HFFc6 (cell line): ENCODE data around the gene NFIX. TPM values are rescaled to one million over a fixed set of nuclear protein-coding genes. Genes with fewer than 3 reads are reported as not detected.
"Not testable (repeated sequence)": the region's sequence is repeated elsewhere in the genome, so short reads cannot be mapped to it uniquely, and the experiment has no call there.

Experiments used
- DNase-seq: peaks from one replicate; pipeline ENCODE4 v3.0.0-alpha.2; 2018
- H3K27ac Mint-ChIP-seq: 2 replicates; pipeline ENCODE4 v1.8.0; 2020; ENCODE audit warnings: mild to moderate bottlenecking, mixed read lengths
- H3K27me3 Mint-ChIP-seq: 2 replicates; pipeline ENCODE4 v1.8.0; 2021; ENCODE audit warnings: mild to moderate bottlenecking, moderate library complexity, mixed read lengths; ENCODE audit not compliant: insufficient read depth
- H3K36me3 Mint-ChIP-seq: 2 replicates; pipeline ENCODE4 v1.8.0; 2021; ENCODE audit warnings: low read depth, mixed read lengths
- H3K4me1 Mint-ChIP-seq: 2 replicates; pipeline ENCODE4 v1.8.0; 2020; ENCODE audit warnings: low read depth, mixed read lengths
- H3K4me3 Mint-ChIP-seq: 2 replicates; pipeline ENCODE4 v1.8.0; 2020; ENCODE audit warnings: mild to moderate bottlenecking, moderate library complexity, mixed read lengths
- H3K9me3 Mint-ChIP-seq: 2 replicates; pipeline ENCODE4 v1.8.0; 2020; ENCODE audit warnings: mild to moderate bottlenecking, mixed read lengths
- CTCF ChIP-seq: fragments of 200-600 bp; sonication (generic); IDR thresholded peaks from 2 replicates; pipeline ENCODE4 v1.5.0; 2021; ENCODE audit warnings: antibody characterized with exemption, mild to moderate bottlenecking
- total RNA-seq, 6 experiments: library from RNA; stranded (reverse); fragmentation: NEBNext Ultra II Directional; extraction: Animal tissue kit (Norgen Biotek cat#: 25700); gene quantifications; 2 replicates in 1 of 6; 3 replicates in 5 of 6; pipeline ENCODE4 v1.2.3, GENCODE V29; 2021

NFIX gene
- total RNA-seq, 6 experiments from 2014 or later = 129 to 161 (median 142) TPM

- Mint-ChIP-seq H3K4me1 (peaks cover 44% of the 10 kb centered on the region), H3K27ac (peak within 1 kb of the TSS; percentile 93), H3K27me3 (no peaks in the 10 kb centered on the region), H3K4me3 (peak within 1 kb of the TSS; percentile 83), H3K36me3 (peaks cover 21% of the 10 kb centered on the region), H3K9me3 (no peaks in the 10 kb centered on the region)
- peak; percentile 53 for DNase-seq
- no peak for TF ChIP-seq CTCF
Measured at GRCh38 chr19:12956446-12957388, 38.6 kb upstream of the NFIX start, which contains the start of gene GADD45GIP1. TSS of gene GADD45GIP1 (minus strand) at chr19:12957223. CDS start at chr19:12957212, 11 bp downstream.

GRCh38 chr19:12957389-12957952, 37.8 kb upstream of the NFIX start:
- Mint-ChIP-seq H3K4me3 (peak overlapping the region; percentile 83), H3K4me1 (peaks cover 39% of the 10 kb centered on the region), H3K36me3 (peaks cover 19% of the 10 kb centered on the region), H3K27ac (peak overlapping the region; percentile 81)
- DNase-seq, H3K9me3 Mint-ChIP-seq, H3K27me3 Mint-ChIP-seq: not testable (repeated sequence)

GRCh38 chr19:12959481-12959880, 35.8 kb upstream of the NFIX start:
- no peaks in the 10 kb centered on the region for H3K9me3 Mint-ChIP-seq
- H3K4me3 Mint-ChIP-seq = no peak overlapping the region
- peaks cover 19% of the 10 kb centered on the region for H3K4me1 Mint-ChIP-seq
- peaks cover 13% of the 10 kb centered on the region for H3K36me3 Mint-ChIP-seq
- peaks cover 4% of the 10 kb centered on the region for H3K27me3 Mint-ChIP-seq
- TF ChIP-seq CTCF = no peak
- DNase-seq = no peak
- H3K27ac Mint-ChIP-seq = no peak overlapping the region

GRCh38 chr19:12965017-12965811, 30.1 kb upstream of the NFIX start:
- peaks cover 4% of the 10 kb centered on the region for H3K27me3 Mint-ChIP-seq
- no peaks in the 10 kb centered on the region for H3K36me3 Mint-ChIP-seq
- H3K4me3 Mint-ChIP-seq = peak overlapping the region; percentile 91
- H3K4me1 Mint-ChIP-seq = peaks cover 21% of the 10 kb centered on the region
- no peaks in the 10 kb centered on the region for H3K9me3 Mint-ChIP-seq
- peak overlapping the region; percentile 75 for H3K27ac Mint-ChIP-seq
- peak; percentile 57 for DNase-seq
- peak; percentile 93 for TF ChIP-seq CTCF

- H3K4me3 Mint-ChIP-seq = peak overlapping the region; percentile 74
- peak overlapping the region; percentile 67 for H3K27ac Mint-ChIP-seq
- peaks cover 26% of the 10 kb centered on the region for H3K4me1 Mint-ChIP-seq
- H3K27me3 Mint-ChIP-seq = peaks cover 4% of the 10 kb centered on the region
- no peaks in the 10 kb centered on the region for H3K9me3 Mint-ChIP-seq
- no peak for DNase-seq
- H3K36me3 Mint-ChIP-seq = no peaks in the 10 kb centered on the region
- no peak for TF ChIP-seq CTCF
Measured at GRCh38 chr19:12965812-12966135, 29.5 kb upstream of the NFIX start.
